HepG2 (cell line): ENCODE measurements around the gene UNC5A. TPM values are rescaled to one million over a fixed set of nuclear protein-coding genes. Genes with fewer than 3 reads are reported as not detected.

Experiments used
- ATAC-seq: fragments of 200-7000 bp; cut with Tn5 transposase; 3 replicates; pipeline ENCODE4 v1.9.1; 2020; ENCODE audit warnings: mild to moderate bottlenecking, moderate library complexity
- BruUV-seq: library from RNA; stranded (reverse); fragments of 400-500 nt; replicated peaks from 2 replicates; lab custom pipeline; 2021; lab: Mats Ljungman, UMichigan
- CTCF ChIA-PET: fragments of 300-600 bp; formaldehyde crosslinking; extraction: SDS; loops from one replicate; lab custom pipeline; 2021; ENCODE audit warnings: low total read pairs, inconsistent platforms, low intra/inter-chr PET ratio; lab: Yijun Ruan, JAX
- POLR2A ChIA-PET: fragments of 350-600 bp; sonication (Branson Sonifier 250); formaldehyde crosslinking; loops from one replicate; lab custom pipeline; 2020; ENCODE audit warnings: antibody characterized with exemption, inconsistent platforms; lab: Yijun Ruan, JAX
- DNase-seq: peaks from one replicate; pipeline ENCODE4 v3.0.0-alpha.2; 2015; ENCODE audit warnings: low spot score
- FAIRE-seq: peaks from 3 replicates; lab custom pipeline; 2011; peaks lifted over from hg19 to GRCh38; lab: Jason Lieb, UNC
- H2AFZ ChIP-seq: one replicate; pipeline ENCODE4 v1.6.1; 2011; ENCODE audit warnings: low read length, inconsistent platforms
- H3K27ac ChIP-seq: fragments of 300-600 bp; 3 replicates; pipeline ENCODE4 v1.8.0; 2011; ENCODE audit warnings: mixed run types, mild to moderate bottlenecking, mixed read lengths, low read length, inconsistent platforms; ENCODE audit not compliant: insufficient read depth; ENCODE audit errors: extremely low read length
- H3K27me3 ChIP-seq, 2 experiments: fragments of 200-600 bp in 1 of 2; 2 replicates in 1 of 2; 3 replicates in 1 of 2; pipeline versions ENCODE4 v1.6.0 to v1.8.0; 2011; ENCODE audit warnings: low read length in 2 of 2, mild to moderate bottlenecking in 2 of 2, moderate library complexity in 2 of 2, inconsistent platforms in 1 of 2; ENCODE audit not compliant: insufficient read depth in 2 of 2, control insufficient read depth in 1 of 2
- H3K36me3 ChIP-seq, 2 experiments: fragments of 200-600 bp in 1 of 2; replicated peaks in 1 of 2; 2 replicates in 1 of 2; 3 replicates in 1 of 2; pipeline versions ENCODE4 v1.5.1 to v1.8.0; 2011; ENCODE audit warnings: low read length in 2 of 2, inconsistent platforms in 1 of 2; ENCODE audit not compliant: insufficient read depth in 2 of 2, control insufficient read depth in 1 of 2
- H3K4me1 ChIP-seq: 2 replicates; pipeline ENCODE4 v1.5.1; 2012; ENCODE audit warnings: low read length, inconsistent platforms; ENCODE audit not compliant: insufficient read depth
- H3K4me2 ChIP-seq: 2 replicates; pipeline ENCODE4 v1.6.0; 2011; ENCODE audit warnings: low read depth, low read length, inconsistent platforms
- H3K4me3 ChIP-seq, 3 experiments: fragments of 200-600 bp in 1 of 3; sonication (generic), shearing (Covaris generic) in 1 of 3; replicated peaks in 1 of 3; 2 replicates each; pipeline ENCODE4 v1.5.1; 2011 to 2016; ENCODE audit warnings: low read length in 3 of 3, inconsistent platforms in 2 of 3, low read depth in 2 of 3, mild to moderate bottlenecking in 2 of 3, control low read depth in 1 of 3, mixed read lengths in 1 of 3; ENCODE audit not compliant: insufficient read depth in 1 of 3
- H3K79me2 ChIP-seq: one replicate; pipeline ENCODE4 v1.6.1; 2011; ENCODE audit warnings: low read length, inconsistent platforms; ENCODE audit not compliant: insufficient read depth
- H3K9ac ChIP-seq: 2 replicates; pipeline ENCODE4 v1.6.0; 2011; ENCODE audit warnings: mild to moderate bottlenecking, low read depth, low read length, inconsistent platforms; ENCODE audit not compliant: insufficient read depth
- H3K9me3 ChIP-seq: 2 replicates; pipeline ENCODE4 v1.5.1; 2012; ENCODE audit warnings: mild to moderate bottlenecking, low read length
- H4K20me1 ChIP-seq: 2 replicates; pipeline ENCODE4 v1.6.0; 2011; ENCODE audit warnings: inconsistent platforms, mild to moderate bottlenecking, low read length, moderate library complexity; ENCODE audit not compliant: insufficient read depth
- CHCHD3 ChIP-seq: sonication (generic); formaldehyde crosslinking; IDR thresholded peaks from 2 replicates; pipeline ENCODE4 v1.8.0; 2022; ENCODE audit warnings: mild to moderate bottlenecking, missing genetic modification reagents, moderate library complexity
- HIC2 ChIP-seq: sonication (generic); formaldehyde crosslinking; IDR thresholded peaks from 2 replicates; pipeline ENCODE4 v1.9.0; 2022; ENCODE audit warnings: low read depth, missing genetic modification reagents
- HINFP ChIP-seq: sonication (generic); formaldehyde crosslinking; IDR thresholded peaks from 2 replicates; pipeline ENCODE4 v1.4.0; 2020; ENCODE audit warnings: low read depth, mild to moderate bottlenecking, missing genetic modification reagents
- HNRNPK ChIP-seq: fragments of 200-400 bp; formaldehyde crosslinking; IDR thresholded peaks from 2 replicates; pipeline ENCODE4 v1.6.1; 2018; ENCODE audit warnings: low read length, low read depth, moderate library complexity, mild to moderate bottlenecking; ENCODE audit not compliant: poor library complexity, severe bottlenecking
- MIER2 ChIP-seq: IDR thresholded peaks from 2 replicates; pipeline ENCODE4 v1.6.1; 2016; ENCODE audit warnings: missing biosample characterization, missing genetic modification reagents
- MLXIP ChIP-seq: sonication (generic); formaldehyde crosslinking; IDR thresholded peaks from 2 replicates; pipeline ENCODE4 v1.9.0; 2021; ENCODE audit warnings: missing genetic modification reagents, borderline replicate concordance
- NCOA1 ChIP-seq: sonication (generic); formaldehyde crosslinking; IDR thresholded peaks from 2 replicates; pipeline ENCODE4 v1.9.0; 2021; ENCODE audit warnings: missing genetic modification reagents
- TCF7 ChIP-seq: sonication (generic); IDR thresholded peaks from 2 replicates; pipeline ENCODE4 v1.6.1; 2016; ENCODE audit warnings: antibody characterized with exemption, low read depth
- ZBTB3 ChIP-seq: sonication (generic); formaldehyde crosslinking; IDR thresholded peaks from 2 replicates; pipeline ENCODE4 v1.4.0; 2020; ENCODE audit warnings: low read depth, mild to moderate bottlenecking, moderate library complexity, missing genetic modification reagents, borderline replicate concordance
- ZC3H13 ChIP-seq: sonication (generic); formaldehyde crosslinking; IDR thresholded peaks from 2 replicates; pipeline ENCODE4 v1.8.1; 2023; ENCODE audit warnings: mild to moderate bottlenecking, missing genetic modification reagents, moderate library complexity
- ZNF326 ChIP-seq: sonication (generic); formaldehyde crosslinking; IDR thresholded peaks from 2 replicates; pipeline ENCODE4 v1.4.0; 2020; ENCODE audit warnings: missing genetic modification reagents, borderline replicate concordance
- ZNF432 ChIP-seq: sonication (generic); formaldehyde crosslinking; IDR thresholded peaks from 2 replicates; pipeline ENCODE4 v1.5.0; 2020; ENCODE audit warnings: missing genetic modification reagents, mild to moderate bottlenecking, borderline replicate concordance
- ZNF446 ChIP-seq: sonication (generic); formaldehyde crosslinking; IDR thresholded peaks from 2 replicates; pipeline ENCODE4 v1.5.0; 2020; ENCODE audit warnings: mild to moderate bottlenecking, missing genetic modification reagents
- ZNF570 ChIP-seq: sonication (generic); formaldehyde crosslinking; IDR thresholded peaks from 2 replicates; pipeline ENCODE4 v1.4.0; 2020; ENCODE audit warnings: mild to moderate bottlenecking, missing genetic modification reagents, borderline replicate concordance
- ZNF615 ChIP-seq: sonication (generic); formaldehyde crosslinking; IDR thresholded peaks from 2 replicates; pipeline ENCODE4 v1.5.0; 2020; ENCODE audit warnings: mild to moderate bottlenecking, missing genetic modification reagents, borderline replicate concordance
- ZNF724P ChIP-seq: sonication (generic); formaldehyde crosslinking; IDR thresholded peaks from 2 replicates; pipeline ENCODE4 v1.8.0; 2022; ENCODE audit warnings: missing genetic modification reagents, borderline replicate concordance
- ZNF788 ChIP-seq: sonication (generic); formaldehyde crosslinking; IDR thresholded peaks from 2 replicates; pipeline ENCODE4 v1.5.0; 2020; ENCODE audit warnings: mild to moderate bottlenecking, missing genetic modification reagents, borderline replicate concordance
- ZSCAN29 ChIP-seq: sonication (generic); formaldehyde crosslinking; conservative IDR thresholded peaks from 2 replicates; pipeline ENCODE4 v1.4.0; 2020; ENCODE audit warnings: mild to moderate bottlenecking, missing genetic modification reagents
- WGBS: methylation state at CpG from one replicate; pipeline ENCODE4 v1.1.6; 2017; ENCODE audit warnings: low lambda C conversion rate; 5-methylcytosine and 5-hydroxymethylcytosine counted together
- in situ Hi-C: cut with HindIII; loops from 2 replicates; pipeline ENCODE4 v1.10.0; 2017; ENCODE audit warnings: low pct_unique_long_range_greater_than_20kb; ENCODE audit not compliant: extremely low pct_ligation_motif_present
- intact Hi-C: fragments of 100-400 bp; cut with micrococcal nuclease; formaldehyde crosslinking; loops from one replicate; pipeline ENCODE4 v1.10.0; 2022; ENCODE audit not compliant: unreplicated experiment
- polyA plus RNA-seq, 8 experiments: library from polyadenylated mRNA; depleted of rRNA in 3 of 8; stranded (reverse) in 7 of 8; unstranded in 1 of 8; fragments of >200 nt; fragmentation: Illumina TruSeq in 4 of 8; extraction: Trizol in 4 of 8; gene quantifications; 2 replicates each; pipeline versions ENCODE4 v1.2.1 to v1.2.3, GENCODE V29; 2011 to 2016; ENCODE audit warnings: low read depth in 4 of 8, missing spikeins in 1 of 8, mixed read lengths in 1 of 8; ENCODE audit not compliant: insufficient read depth in 1 of 8
- total RNA-seq, 5 experiments: library from RNA; depleted of rRNA; stranded (reverse); fragments of >200 nt; fragmentation: Illumina TruSeq; extraction: Trizol; gene quantifications; 2 replicates each; pipeline ENCODE4 v1.2.3, GENCODE V29; 2016; ENCODE audit warnings: low read depth in 1 of 5

Gene UNC5A
- total and polyA plus RNA-seq, 2 of the 13 experiments (the other 11 are each of a cell fraction or from before 2014, with no cell fraction given): not detected

GRCh38 chr5:176897263-176897662, 86.9 kb downstream of the UNC5A start:
- no TSS peak for BruUV-seq
- POLR2A ChIA-PET: no interaction called here
- no peak overlapping the region for H3K4me2 ChIP-seq
- no peak overlapping the region for H3K27ac ChIP-seq
- H3K9ac ChIP-seq: no peak overlapping the region
- FAIRE-seq (no peak), DNase-seq (no peak), ATAC-seq (no peak)
- CTCF ChIA-PET: no interaction called here
- in situ Hi-C loops (no loop called here), intact Hi-C loops (no loop called here)
- no peak overlapping the region for H3K4me3 ChIP-seq
- no peaks in the 10 kb centered on the region for H3K4me1 ChIP-seq
- H3K27me3 ChIP-seq: peaks cover 2 to 4% of the 10 kb centered on the region in 2 experiments; a peak in 2 of 5 replicates
- WGBS: 38% methylated on average over 3 of the region's 3 CpGs
- no peaks in the 10 kb centered on the region for H3K79me2 ChIP-seq
- no peaks in the 10 kb centered on the region for H4K20me1 ChIP-seq
- no peaks in the 10 kb centered on the region for H3K36me3 ChIP-seq
- no peak overlapping the region for H2AFZ ChIP-seq
- no peaks in the 10 kb centered on the region for H3K9me3 ChIP-seq
- no peak for TF ChIP-seq ZNF724P (CRISPR knock-in tag)
- TF ChIP-seq MIER2 (CRISPR knock-in tag): no peak
- TF ChIP-seq MLXIP: no peak
- TF ChIP-seq ZNF326 (CRISPR knock-in tag): no peak
- no peak for TF ChIP-seq CHCHD3 (CRISPR knock-in tag)
- TF ChIP-seq HNRNPK: no peak
- no peak for TF ChIP-seq ZNF570 (CRISPR knock-in tag)
- TF ChIP-seq NCOA1 (CRISPR knock-in tag): no peak
- no peak for TF ChIP-seq ZNF432 (CRISPR knock-in tag)
- TF ChIP-seq HIC2 (CRISPR knock-in tag): no peak
- no peak for TF ChIP-seq TCF7
- TF ChIP-seq ZNF615: no peak
- no peak for TF ChIP-seq ZNF446
- TF ChIP-seq ZNF788 (CRISPR knock-in tag): no peak
- no peak for TF ChIP-seq ZBTB3 (CRISPR knock-in tag)
- no peak for TF ChIP-seq HINFP (CRISPR knock-in tag)
- TF ChIP-seq ZC3H13 (CRISPR knock-in tag): no peak
- TF ChIP-seq ZSCAN29 (CRISPR knock-in tag): no peak
